HepG2 (cell line): Measurements from ENCODE around the gene EIF6. TPM values are rescaled to one million over a fixed set of nuclear protein-coding genes. Genes with fewer than 3 reads are reported as not detected.

Experiments
- ARID5B ChIP-seq: IDR thresholded peaks from 2 replicates; pipeline ENCODE4 v1.4.0; 2020; ENCODE audit warnings: mild to moderate bottlenecking, missing genetic modification reagents
- ATF7-NPFF ChIP-seq: sonication (generic); formaldehyde crosslinking; IDR thresholded peaks from 2 replicates; pipeline ENCODE4 v1.8.1; 2023; ENCODE audit warnings: mild to moderate bottlenecking, low read depth, missing genetic modification reagents, moderate library complexity
- CHD2 ChIP-seq: IDR thresholded peaks from 2 replicates; pipeline ENCODE4 v1.6.1; 2011; ENCODE audit warnings: low read depth, low read length, improper control_type of control experiment
- MAFF ChIP-seq: IDR thresholded peaks from 2 replicates; pipeline ENCODE4 v1.6.1; 2011; ENCODE audit warnings: low read depth, low read length, improper control_type of control experiment
- POLR2G ChIP-seq: fragments of 200-400 bp; formaldehyde crosslinking; IDR thresholded peaks from 2 replicates; pipeline ENCODE4 v1.6.1; 2018; ENCODE audit warnings: mild to moderate bottlenecking, low read depth, low read length, moderate library complexity
- SAP130 ChIP-seq: IDR thresholded peaks from 2 replicates; pipeline ENCODE4 v1.6.1; 2016; ENCODE audit warnings: low read depth
- SIN3A ChIP-seq: IDR thresholded peaks from 2 replicates; pipeline ENCODE4 v1.6.1; 2011; ENCODE audit warnings: low read depth, mild to moderate bottlenecking, control low read depth, low read length, borderline replicate concordance
- TEAD3 ChIP-seq: optimal IDR thresholded peaks from 2 replicates; pipeline ENCODE3; 2016; ENCODE audit warnings: borderline replicate concordance
- ZNF10 ChIP-seq: sonication (generic); formaldehyde crosslinking; IDR thresholded peaks from 2 replicates; pipeline ENCODE4 v1.4.0; 2020; ENCODE audit warnings: mild to moderate bottlenecking, low read depth, missing genetic modification reagents, borderline replicate concordance
- ZNF644 ChIP-seq: IDR thresholded peaks from 2 replicates; pipeline ENCODE4 v1.6.1; 2016; ENCODE audit warnings: low read depth
- ZNF652 ChIP-seq: IDR thresholded peaks from 2 replicates; pipeline ENCODE4 v1.6.1; 2016; ENCODE audit warnings: low read depth, borderline replicate concordance
- ZZZ3 ChIP-seq: sonication (generic); formaldehyde crosslinking; IDR thresholded peaks from 2 replicates; pipeline ENCODE4 v1.4.0; 2020; ENCODE audit warnings: missing genetic modification reagents, mild to moderate bottlenecking, borderline replicate concordance
- polyA plus RNA-seq, 8 experiments: library from polyadenylated mRNA; depleted of rRNA in 3 of 8; stranded (reverse) in 7 of 8; unstranded in 1 of 8; fragments of >200 nt; fragmentation: Illumina TruSeq in 4 of 8; extraction: Trizol in 4 of 8; gene quantifications; 2 replicates each; pipeline versions ENCODE4 v1.2.1 to v1.2.3, GENCODE V29; 2011 to 2016; ENCODE audit warnings: low read depth in 4 of 8, missing spikeins in 1 of 8, mixed read lengths in 1 of 8; ENCODE audit not compliant: insufficient read depth in 1 of 8
- total RNA-seq, 5 experiments: library from RNA; depleted of rRNA; stranded (reverse); fragments of >200 nt; fragmentation: Illumina TruSeq; extraction: Trizol; gene quantifications; 2 replicates each; pipeline ENCODE4 v1.2.3, GENCODE V29; 2016; ENCODE audit warnings: low read depth in 1 of 5
- TF ChIP-seq, protein P1 (sequence below): sonication (generic); formaldehyde crosslinking; conservative IDR thresholded peaks from 2 replicates; pipeline ENCODE4 v1.4.0; 2020; ENCODE audit warnings: mild to moderate bottlenecking, missing genetic modification reagents, moderate library complexity
- TF ChIP-seq, protein P2 (sequence below): sonication (generic); formaldehyde crosslinking; IDR thresholded peaks from 2 replicates; pipeline ENCODE4 v1.4.0; 2020; ENCODE audit warnings: mild to moderate bottlenecking, low read depth, missing genetic modification reagents
- TF ChIP-seq, protein P3 (sequence below): sonication (generic); formaldehyde crosslinking; conservative IDR thresholded peaks from 2 replicates; pipeline ENCODE4 v1.8.0; 2022; ENCODE audit warnings: mild to moderate bottlenecking, moderate library complexity, missing genetic modification reagents

The EIF6 gene
- total and polyA plus RNA-seq, 2 of the 13 experiments (the other 11 are each of a cell fraction or from before 2014, with no cell fraction given) = 462 to 466 TPM

- TF ChIP-seq, protein P1, sequence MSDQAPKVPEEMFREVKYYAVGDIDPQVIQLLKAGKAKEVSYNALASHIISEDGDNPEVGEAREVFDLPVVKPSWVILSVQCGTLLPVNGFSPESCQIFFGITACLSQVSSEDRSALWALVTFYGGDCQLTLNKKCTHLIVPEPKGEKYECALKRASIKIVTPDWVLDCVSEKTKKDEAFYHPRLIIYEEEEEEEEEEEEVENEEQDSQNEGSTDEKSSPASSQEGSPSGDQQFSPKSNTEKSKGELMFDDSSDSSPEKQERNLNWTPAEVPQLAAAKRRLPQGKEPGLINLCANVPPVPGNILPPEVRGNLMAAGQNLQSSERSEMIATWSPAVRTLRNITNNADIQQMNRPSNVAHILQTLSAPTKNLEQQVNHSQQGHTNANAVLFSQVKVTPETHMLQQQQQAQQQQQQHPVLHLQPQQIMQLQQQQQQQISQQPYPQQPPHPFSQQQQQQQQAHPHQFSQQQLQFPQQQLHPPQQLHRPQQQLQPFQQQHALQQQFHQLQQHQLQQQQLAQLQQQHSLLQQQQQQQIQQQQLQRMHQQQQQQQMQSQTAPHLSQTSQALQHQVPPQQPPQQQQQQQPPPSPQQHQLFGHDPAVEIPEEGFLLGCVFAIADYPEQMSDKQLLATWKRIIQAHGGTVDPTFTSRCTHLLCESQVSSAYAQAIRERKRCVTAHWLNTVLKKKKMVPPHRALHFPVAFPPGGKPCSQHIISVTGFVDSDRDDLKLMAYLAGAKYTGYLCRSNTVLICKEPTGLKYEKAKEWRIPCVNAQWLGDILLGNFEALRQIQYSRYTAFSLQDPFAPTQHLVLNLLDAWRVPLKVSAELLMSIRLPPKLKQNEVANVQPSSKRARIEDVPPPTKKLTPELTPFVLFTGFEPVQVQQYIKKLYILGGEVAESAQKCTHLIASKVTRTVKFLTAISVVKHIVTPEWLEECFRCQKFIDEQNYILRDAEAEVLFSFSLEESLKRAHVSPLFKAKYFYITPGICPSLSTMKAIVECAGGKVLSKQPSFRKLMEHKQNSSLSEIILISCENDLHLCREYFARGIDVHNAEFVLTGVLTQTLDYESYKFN = peak; percentile 72
- TF ChIP-seq, protein P2, sequence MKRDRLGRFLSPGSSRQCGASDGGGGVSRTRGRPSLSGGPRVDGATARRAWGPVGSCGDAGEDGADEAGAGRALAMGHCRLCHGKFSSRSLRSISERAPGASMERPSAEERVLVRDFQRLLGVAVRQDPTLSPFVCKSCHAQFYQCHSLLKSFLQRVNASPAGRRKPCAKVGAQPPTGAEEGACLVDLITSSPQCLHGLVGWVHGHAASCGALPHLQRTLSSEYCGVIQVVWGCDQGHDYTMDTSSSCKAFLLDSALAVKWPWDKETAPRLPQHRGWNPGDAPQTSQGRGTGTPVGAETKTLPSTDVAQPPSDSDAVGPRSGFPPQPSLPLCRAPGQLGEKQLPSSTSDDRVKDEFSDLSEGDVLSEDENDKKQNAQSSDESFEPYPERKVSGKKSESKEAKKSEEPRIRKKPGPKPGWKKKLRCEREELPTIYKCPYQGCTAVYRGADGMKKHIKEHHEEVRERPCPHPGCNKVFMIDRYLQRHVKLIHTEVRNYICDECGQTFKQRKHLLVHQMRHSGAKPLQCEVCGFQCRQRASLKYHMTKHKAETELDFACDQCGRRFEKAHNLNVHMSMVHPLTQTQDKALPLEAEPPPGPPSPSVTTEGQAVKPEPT (CRISPR knock-in tag) = no peak
- TF ChIP-seq, protein P3, sequence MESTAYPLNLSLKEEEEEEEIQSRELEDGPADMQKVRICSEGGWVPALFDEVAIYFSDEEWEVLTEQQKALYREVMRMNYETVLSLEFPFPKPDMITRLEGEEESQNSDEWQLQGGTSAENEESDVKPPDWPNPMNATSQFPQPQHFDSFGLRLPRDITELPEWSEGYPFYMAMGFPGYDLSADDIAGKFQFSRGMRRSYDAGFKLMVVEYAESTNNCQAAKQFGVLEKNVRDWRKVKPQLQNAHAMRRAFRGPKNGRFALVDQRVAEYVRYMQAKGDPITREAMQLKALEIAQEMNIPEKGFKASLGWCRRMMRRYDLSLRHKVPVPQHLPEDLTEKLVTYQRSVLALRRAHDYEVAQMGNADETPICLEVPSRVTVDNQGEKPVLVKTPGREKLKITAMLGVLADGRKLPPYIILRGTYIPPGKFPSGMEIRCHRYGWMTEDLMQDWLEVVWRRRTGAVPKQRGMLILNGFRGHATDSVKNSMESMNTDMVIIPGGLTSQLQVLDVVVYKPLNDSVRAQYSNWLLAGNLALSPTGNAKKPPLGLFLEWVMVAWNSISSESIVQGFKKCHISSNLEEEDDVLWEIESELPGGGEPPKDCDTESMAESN = no peak
- TF ChIP-seq ZNF10 (CRISPR knock-in tag) = no peak
- peak; percentile 45; the same call in 1 of the 2 replicates for TF ChIP-seq POLR2G
- TF ChIP-seq SIN3A = no peak
- TF ChIP-seq ZNF644 = peak; percentile 94
- peak; percentile 81 for TF ChIP-seq TEAD3 (CRISPR knock-in tag)
- TF ChIP-seq MAFF = no peak
- TF ChIP-seq ZZZ3 = peak; percentile 41; the same call in 1 of the 2 replicates
- TF ChIP-seq ARID5B (CRISPR knock-in tag) = peak; percentile 91
- TF ChIP-seq ATF7-NPFF = no peak
- peak; percentile 94 for TF ChIP-seq ZNF652
- TF ChIP-seq SAP130 (CRISPR knock-in tag) = peak; percentile 96
- TF ChIP-seq CHD2 = no peak
- TF ChIP-seq, all 625 proteins: peak for 151
Measured at GRCh38 chr20:35305682-35306556, 21.3 kb upstream of the EIF6 start (continued).
